H9 (cell line): ENCODE results near the gene ATG7. TPM values are rescaled to one million over a fixed set of nuclear protein-coding genes. Genes with fewer than 3 reads are reported as not detected.

Experiments used
- DNase-seq: peaks from one replicate; pipeline ENCODE4 v3.0.0-alpha.2; 2017
- H2AFZ ChIP-seq: one replicate; pipeline ENCODE4 v1.6.1; 2013; ENCODE audit warnings: mild to moderate bottlenecking, low read length, control low read depth, moderate library complexity
- H2AK5ac ChIP-seq: 2 replicates; pipeline ENCODE4 v1.6.1; 2013; ENCODE audit warnings: low read length, control low read depth, mixed read lengths; ENCODE audit not compliant: insufficient read length
- H2BK120ac ChIP-seq: one replicate; pipeline ENCODE4 v1.6.1; 2013; ENCODE audit warnings: low read depth, mild to moderate bottlenecking, low read length, control low read depth, inconsistent platforms; ENCODE audit not compliant: poor library complexity, severe bottlenecking
- H2BK12ac ChIP-seq: 2 replicates; pipeline ENCODE4 v1.6.1; 2013; ENCODE audit warnings: low read length, control low read depth, mixed read lengths, low read depth; ENCODE audit not compliant: insufficient read length
- H2BK15ac ChIP-seq: 2 replicates; pipeline ENCODE4 v1.6.1; 2013; ENCODE audit warnings: low read depth, low read length, control low read depth
- H2BK20ac ChIP-seq: one replicate; pipeline ENCODE4 v1.6.1; 2013; ENCODE audit warnings: low read depth, mild to moderate bottlenecking, low read length, control low read depth, inconsistent platforms; ENCODE audit not compliant: poor library complexity, severe bottlenecking
- H2BK5ac ChIP-seq: 2 replicates; pipeline ENCODE4 v1.6.1; 2013; ENCODE audit warnings: low read length, control low read depth, mixed read lengths; ENCODE audit not compliant: insufficient read length
- H3K14ac ChIP-seq: 2 replicates; pipeline ENCODE4 v1.6.1; 2013; ENCODE audit warnings: low read length, control low read depth; ENCODE audit not compliant: insufficient read depth
- H3K18ac ChIP-seq: 2 replicates; pipeline ENCODE4 v1.6.1; 2013; ENCODE audit warnings: low read depth, mild to moderate bottlenecking, mixed read lengths, low read length, control low read depth; ENCODE audit not compliant: insufficient read length
- H3K23ac ChIP-seq: 2 replicates; pipeline ENCODE4 v1.6.1; 2013; ENCODE audit warnings: low read length, control low read depth, mixed read lengths, low read depth; ENCODE audit not compliant: insufficient read length
- H3K23me2 ChIP-seq: 2 replicates; pipeline ENCODE4 v1.6.1; 2013; ENCODE audit warnings: low read depth, mild to moderate bottlenecking, mixed read lengths, low read length, control low read depth; ENCODE audit not compliant: insufficient read length, poor library complexity, severe bottlenecking
- H3K27ac ChIP-seq: 2 replicates; pipeline ENCODE4 v1.5.1; 2013; ENCODE audit warnings: low read length, control low read depth, mixed read lengths, low read depth; ENCODE audit not compliant: insufficient read length
- H3K27me3 ChIP-seq: 2 replicates; pipeline ENCODE4 v1.6.1; 2013; ENCODE audit warnings: low read length, control low read depth, inconsistent platforms; ENCODE audit not compliant: insufficient read depth
- H3K4ac ChIP-seq: 2 replicates; pipeline ENCODE4 v1.6.1; 2013; ENCODE audit warnings: low read depth, mild to moderate bottlenecking, control low read depth, inconsistent platforms, low read length, moderate library complexity
- H3K4me1 ChIP-seq: 2 replicates; pipeline ENCODE4 v1.6.1; 2013; ENCODE audit warnings: low read length, control low read depth, inconsistent platforms; ENCODE audit not compliant: insufficient read depth
- H3K4me2 ChIP-seq: 2 replicates; pipeline ENCODE4 v1.6.1; 2013; ENCODE audit warnings: low read length, control low read depth, mixed read lengths; ENCODE audit not compliant: insufficient read length, insufficient read depth
- H3K56ac ChIP-seq: 2 replicates; pipeline ENCODE4 v1.6.1; 2013; ENCODE audit warnings: low read depth, mild to moderate bottlenecking, mixed read lengths, low read length, control low read depth; ENCODE audit not compliant: insufficient read length
- H3K79me1 ChIP-seq: 2 replicates; pipeline ENCODE4 v1.6.1; 2013; ENCODE audit warnings: low read depth, mild to moderate bottlenecking, moderate library complexity, low read length, control low read depth, inconsistent platforms; ENCODE audit not compliant: insufficient read depth, poor library complexity, severe bottlenecking
- H3K79me2 ChIP-seq: 2 replicates; pipeline ENCODE4 v1.6.1; 2013; ENCODE audit warnings: low read length, control low read depth, inconsistent platforms; ENCODE audit not compliant: insufficient read depth
- H3K9ac ChIP-seq: 2 replicates; pipeline ENCODE4 v1.6.1; 2013; ENCODE audit warnings: low read length, control low read depth, mixed read lengths; ENCODE audit not compliant: insufficient read length; ENCODE audit errors: extremely low read depth
- H3K9me3 ChIP-seq: one replicate; pipeline ENCODE4 v1.6.1; 2013; ENCODE audit warnings: low read depth, low read length, inconsistent platforms; ENCODE audit not compliant: control insufficient read depth
- H3T11ph ChIP-seq: one replicate; pipeline ENCODE4 v1.6.1; 2013; ENCODE audit warnings: mild to moderate bottlenecking, low read length, control low read depth, inconsistent platforms
- H4K20me1 ChIP-seq: one replicate; pipeline ENCODE4 v1.6.1; 2013; ENCODE audit not compliant: control insufficient read depth, insufficient read length, insufficient read depth
- H4K5ac ChIP-seq: 2 replicates; pipeline ENCODE4 v1.6.1; 2013; ENCODE audit warnings: low read depth, mild to moderate bottlenecking, mixed read lengths, low read length, control low read depth; ENCODE audit not compliant: insufficient read length
- H4K8ac ChIP-seq: replicated peaks from 2 replicates; pipeline ENCODE4 v1.6.1; 2013; ENCODE audit warnings: low read length, control low read depth, mixed read lengths, low read depth; ENCODE audit not compliant: insufficient read length
- H4K91ac ChIP-seq: 2 replicates; pipeline ENCODE4 v1.6.1; 2013; ENCODE audit warnings: low read depth, mild to moderate bottlenecking, moderate library complexity, mixed read lengths, low read length, control low read depth; ENCODE audit not compliant: insufficient read length
- H3K27ac Mint-ChIP-seq, 3 experiments: 2 replicates in 2 of 3; 3 replicates in 1 of 3; pipeline ENCODE4 v1.8.0; 2020 to 2021; ENCODE audit warnings: mixed read lengths in 3 of 3, mild to moderate bottlenecking in 1 of 3, moderate library complexity in 1 of 3
- H3K27me3 Mint-ChIP-seq: 2 replicates; pipeline ENCODE4 v1.8.0; 2021; ENCODE audit warnings: low read depth, mild to moderate bottlenecking, moderate library complexity, mixed read lengths
- H3K36me3 Mint-ChIP-seq, 3 experiments: 2 replicates in 2 of 3; 3 replicates in 1 of 3; pipeline ENCODE4 v1.8.0; 2020 to 2021; ENCODE audit warnings: low read depth in 3 of 3, mixed read lengths in 3 of 3; ENCODE audit not compliant: insufficient read depth in 1 of 3
- H3K4me1 Mint-ChIP-seq, 2 experiments: 2 replicates each; pipeline ENCODE4 v1.8.0; 2020; ENCODE audit warnings: mixed read lengths in 2 of 2
- H3K4me3 Mint-ChIP-seq, 2 experiments: 2 replicates in 1 of 2; 3 replicates in 1 of 2; pipeline ENCODE4 v1.8.0; 2020 to 2021; ENCODE audit warnings: mild to moderate bottlenecking in 2 of 2, mixed read lengths in 2 of 2, moderate library complexity in 1 of 2
- H3K9me3 Mint-ChIP-seq, 2 experiments: 2 replicates in 1 of 2; 3 replicates in 1 of 2; pipeline ENCODE4 v1.8.0; 2020; ENCODE audit warnings: mild to moderate bottlenecking in 2 of 2, mixed read lengths in 2 of 2, moderate library complexity in 1 of 2
- WGBS: extraction: QIAGEN DNeasy Blood & Tissue Kit; methylation state at CpG from one replicate; pipeline ENCODE4 v1.1.7; 2013; ENCODE audit warnings: missing lambda C conversion rate, low lambda C conversion rate, mixed read lengths; ENCODE audit not compliant: insufficient read length; ENCODE audit errors: extremely low coverage; 5-methylcytosine and 5-hydroxymethylcytosine counted together
- total RNA-seq: library from RNA; stranded (reverse); gene quantifications from 2 replicates; pipeline ENCODE4 v1.2.1, GENCODE V29; 2021
- TF ChIP-seq, protein P1 (sequence below): fragments of 200-600 bp; sonication (generic); conservative IDR thresholded peaks from 3 replicates; pipeline ENCODE4 v1.8.0; 2021; ENCODE audit warnings: antibody characterized with exemption, mild to moderate bottlenecking

ATG7 gene
- total RNA-seq, 1 experiment from 2014 or later = 17.9 TPM

DNA sequence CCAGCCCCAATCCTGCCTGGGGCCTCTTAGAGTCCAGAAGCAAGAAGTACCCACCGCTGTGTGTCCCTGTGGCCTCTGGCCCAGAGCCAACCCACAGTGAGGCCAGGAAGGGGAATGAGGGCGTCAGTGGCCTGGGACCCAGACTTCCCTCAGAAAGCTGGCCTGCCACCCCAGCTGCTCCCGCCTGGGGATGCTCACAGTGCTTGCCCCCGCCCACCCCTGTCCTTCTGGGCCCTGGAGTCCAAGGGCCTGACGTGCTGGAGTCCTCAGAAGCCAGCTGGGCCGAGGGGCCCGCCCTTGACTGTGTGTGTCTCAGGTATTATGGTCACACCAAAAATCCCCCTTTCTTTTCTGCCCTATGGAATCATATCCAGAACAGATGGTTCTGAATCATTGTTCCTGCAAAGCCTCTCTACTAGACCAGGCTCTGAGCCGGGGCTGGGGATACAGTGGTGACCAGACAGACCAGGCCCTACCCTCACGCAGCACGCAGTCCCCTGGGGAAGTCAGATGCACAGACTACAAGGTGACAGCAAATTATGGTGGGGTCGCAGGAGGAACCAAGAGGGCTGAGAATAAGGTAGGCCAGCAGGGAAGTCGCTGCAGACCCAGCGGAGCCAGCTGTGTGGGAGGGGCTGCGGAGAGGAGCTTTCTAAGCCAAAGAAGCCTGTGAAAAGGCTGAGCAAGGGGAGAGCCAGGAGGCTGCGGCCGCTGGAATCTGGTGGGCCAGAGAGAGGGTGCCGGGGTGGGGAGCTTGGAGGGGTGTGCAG lies 272.4 kb downstream of the ATG7 start:
- Histone ChIP-seq H2AK5ac (no peak overlapping the region), H3K9ac (no peak overlapping the region), H3K79me2 (no peaks in the 10 kb centered on the region), H2BK15ac (no peak overlapping the region), H3T11ph (no peak overlapping the region), H3K56ac (no peak overlapping the region), H2BK12ac (no peak overlapping the region), H3K9me3 (no peaks in the 10 kb centered on the region), H3K23ac (no peak overlapping the region), H4K5ac (no peak overlapping the region), H2BK20ac (no peak overlapping the region), H3K23me2 (no peaks in the 10 kb centered on the region), H4K20me1 (no peaks in the 10 kb centered on the region), H3K4me2 (no peak overlapping the region), H3K27ac (no peak overlapping the region), H3K27me3 (no peaks in the 10 kb centered on the region), H3K14ac (no peak overlapping the region), H4K91ac (no peak overlapping the region), H3K4ac (no peak overlapping the region), H2BK120ac (no peak overlapping the region), H3K18ac (no peak overlapping the region), H3K79me1 (no peaks in the 10 kb centered on the region), H2AFZ (no peak overlapping the region), H2BK5ac (no peak overlapping the region), H4K8ac (no peak overlapping the region), H3K4me1 (no peaks in the 10 kb centered on the region)
- peak overlapping the region in 1 of 3 experiments; percentile 34; a peak in 1 of 7 replicates for H3K27ac Mint-ChIP-seq
- H3K4me1 Mint-ChIP-seq = peaks cover 3 to 6% of the 10 kb centered on the region in 2 experiments; a peak in 3 of 4 replicates
- no peaks in the 10 kb centered on the region for H3K27me3 Mint-ChIP-seq
- H3K4me3 Mint-ChIP-seq = no peak overlapping the region
- peaks cover 0 to 4% (median 0%) of the 10 kb centered on the region in 3 experiments; a peak in 2 of 7 replicates for H3K36me3 Mint-ChIP-seq
- TF ChIP-seq, protein P1, sequence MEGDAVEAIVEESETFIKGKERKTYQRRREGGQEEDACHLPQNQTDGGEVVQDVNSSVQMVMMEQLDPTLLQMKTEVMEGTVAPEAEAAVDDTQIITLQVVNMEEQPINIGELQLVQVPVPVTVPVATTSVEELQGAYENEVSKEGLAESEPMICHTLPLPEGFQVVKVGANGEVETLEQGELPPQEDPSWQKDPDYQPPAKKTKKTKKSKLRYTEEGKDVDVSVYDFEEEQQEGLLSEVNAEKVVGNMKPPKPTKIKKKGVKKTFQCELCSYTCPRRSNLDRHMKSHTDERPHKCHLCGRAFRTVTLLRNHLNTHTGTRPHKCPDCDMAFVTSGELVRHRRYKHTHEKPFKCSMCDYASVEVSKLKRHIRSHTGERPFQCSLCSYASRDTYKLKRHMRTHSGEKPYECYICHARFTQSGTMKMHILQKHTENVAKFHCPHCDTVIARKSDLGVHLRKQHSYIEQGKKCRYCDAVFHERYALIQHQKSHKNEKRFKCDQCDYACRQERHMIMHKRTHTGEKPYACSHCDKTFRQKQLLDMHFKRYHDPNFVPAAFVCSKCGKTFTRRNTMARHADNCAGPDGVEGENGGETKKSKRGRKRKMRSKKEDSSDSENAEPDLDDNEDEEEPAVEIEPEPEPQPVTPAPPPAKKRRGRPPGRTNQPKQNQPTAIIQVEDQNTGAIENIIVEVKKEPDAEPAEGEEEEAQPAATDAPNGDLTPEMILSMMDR = no peak
- no peaks in the 10 kb centered on the region for H3K9me3 Mint-ChIP-seq
- no peak for DNase-seq
- no CpG with 5 or more reads among the region's 17 CpGs for whole genome bisulfite sequencing
